Suprapubic skin (tissue), 2 donors: Measurements from ENCODE around the gene GTPBP8.

Experiments used
- EP300 ChIP-seq: sonication (generic); formaldehyde crosslinking; IDR thresholded peaks from one replicate; pipeline ENCODE4 v1.6.1; 2017; ENCODE audit warnings: antibody characterized with exemption
- POLR2A ChIP-seq, 2 donors: fragments of 450-650 bp; IDR thresholded peaks; one replicate each; pipeline ENCODE4 v1.6.1; 2017; ENCODE audit warnings: antibody characterized with exemption in 2 of 2, mild to moderate bottlenecking in 2 of 2, moderate library complexity in 2 of 2

- no peak for TF ChIP-seq EP300
- TF ChIP-seq POLR2A (IDR thresholded peaks at IDR 0.05): no peak
Measured at GRCh38 chr3:112976953-112977352, 13.8 kb upstream of the GTPBP8 start.
